ES-I3 (cell line): ENCODE measurements around the gene MAN1C1.
"Not testable (repeated sequence)": the region's sequence is repeated elsewhere in the genome, so short reads cannot be mapped to it uniquely, and the experiment has no call there.

Experiments
- H3K36me3 ChIP-seq: 2 replicates; pipeline ENCODE4 v1.6.1; 2013; ENCODE audit warnings: mild to moderate bottlenecking, low read length, control low read depth, moderate library complexity; ENCODE audit not compliant: insufficient read depth
- H3K4me1 ChIP-seq: 2 replicates; pipeline ENCODE4 v1.6.1; 2013; ENCODE audit warnings: mild to moderate bottlenecking, control low read depth, low read length; ENCODE audit not compliant: insufficient read depth
- H3K9ac ChIP-seq: 2 replicates; pipeline ENCODE4 v1.6.1; 2013; ENCODE audit warnings: low read depth, mild to moderate bottlenecking, low read length, moderate library complexity
- H3K9me3 ChIP-seq: 2 replicates; pipeline ENCODE4 v1.6.1; 2013; ENCODE audit warnings: mild to moderate bottlenecking, low read length, moderate library complexity; ENCODE audit not compliant: control insufficient read depth, insufficient read depth

Gene MAN1C1

GRCh38 chr1:25658791-25659431, 42.3 kb downstream of the MAN1C1 start:
- H3K4me1 ChIP-seq: peaks cover 15% of the 10 kb centered on the region

DNA sequence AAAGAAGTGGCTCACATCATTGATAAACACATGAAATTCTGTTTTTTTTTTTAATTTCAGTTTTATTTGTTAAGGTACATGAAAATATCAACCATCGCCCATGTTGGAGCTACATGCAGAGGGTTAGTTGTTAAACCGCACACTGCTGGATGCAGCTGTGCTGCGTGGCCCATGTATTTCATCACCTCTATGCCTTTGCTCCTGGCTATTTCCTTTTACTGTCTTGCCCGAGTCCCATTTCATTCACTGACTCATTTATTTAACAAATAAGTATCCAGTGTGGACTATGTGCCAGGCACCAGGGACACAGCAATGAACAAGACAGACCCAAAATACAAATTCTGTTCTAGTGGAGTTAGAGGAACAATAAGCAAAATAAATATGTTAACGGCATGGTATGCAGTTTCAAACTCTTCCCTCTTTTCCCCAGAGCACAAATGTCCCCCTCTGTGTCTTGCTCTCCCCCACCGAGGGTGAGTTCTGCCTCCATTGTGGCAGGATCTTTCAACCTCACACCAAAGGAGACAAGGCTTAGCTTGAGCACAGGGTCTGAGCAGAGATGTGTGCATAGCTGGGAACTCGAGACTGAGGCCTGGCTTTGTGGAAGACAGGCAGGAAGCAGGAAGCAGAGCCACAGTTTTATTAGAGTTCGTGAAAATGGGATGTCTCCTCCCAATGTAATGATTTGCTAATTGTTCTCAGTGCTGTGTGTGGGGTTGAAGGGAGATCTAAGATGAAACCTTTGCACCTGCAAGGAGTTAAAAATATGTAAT, 44.6 kb downstream of the MAN1C1 start:
- Histone ChIP-seq H3K9ac (no peak overlapping the region), H3K9me3 (no peaks in the 10 kb centered on the region), H3K4me1 (peaks cover 21% of the 10 kb centered on the region), H3K36me3 (no peaks in the 10 kb centered on the region)

More at GRCh38 chr1:25658791-25659431, 42.3 kb downstream of the MAN1C1 start:
- no peaks in the 10 kb centered on the region; the same call in 1 of the 2 replicates for H3K36me3 ChIP-seq
- no peaks in the 10 kb centered on the region for H3K9me3 ChIP-seq
- H3K9ac ChIP-seq: no peak overlapping the region

DNA sequence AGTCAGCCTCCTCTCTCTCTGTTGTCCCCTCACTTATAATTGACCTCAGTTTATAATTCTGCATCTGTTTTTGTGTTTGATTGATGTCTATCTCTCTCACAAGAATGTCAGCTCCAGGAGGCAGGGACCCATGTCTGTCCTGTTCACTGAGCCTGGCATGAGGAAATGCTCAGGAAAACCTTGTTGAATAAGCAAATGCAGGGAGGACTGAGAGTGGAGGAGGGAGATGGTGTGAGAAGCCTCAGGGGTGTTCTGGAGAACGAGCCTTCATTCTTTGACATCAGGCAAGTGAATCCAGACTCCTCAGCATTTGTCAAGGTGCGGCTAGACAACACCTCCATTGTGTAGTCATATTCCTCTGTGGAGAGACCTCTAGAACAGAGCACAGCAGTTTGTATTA, 45.5 kb downstream of the MAN1C1 start:
- peaks cover 24% of the 10 kb centered on the region for H3K4me1 ChIP-seq
- no peaks in the 10 kb centered on the region for H3K9me3 ChIP-seq
- H3K9ac ChIP-seq: no peak overlapping the region
- no peaks in the 10 kb centered on the region for H3K36me3 ChIP-seq

- peaks cover 24% of the 10 kb centered on the region for H3K4me1 ChIP-seq
- H3K9ac ChIP-seq, H3K36me3 ChIP-seq, H3K9me3 ChIP-seq: not testable (repeated sequence)
Observed at GRCh38 chr1:25662959-25663358, 46.4 kb downstream of the MAN1C1 start.

DNA sequence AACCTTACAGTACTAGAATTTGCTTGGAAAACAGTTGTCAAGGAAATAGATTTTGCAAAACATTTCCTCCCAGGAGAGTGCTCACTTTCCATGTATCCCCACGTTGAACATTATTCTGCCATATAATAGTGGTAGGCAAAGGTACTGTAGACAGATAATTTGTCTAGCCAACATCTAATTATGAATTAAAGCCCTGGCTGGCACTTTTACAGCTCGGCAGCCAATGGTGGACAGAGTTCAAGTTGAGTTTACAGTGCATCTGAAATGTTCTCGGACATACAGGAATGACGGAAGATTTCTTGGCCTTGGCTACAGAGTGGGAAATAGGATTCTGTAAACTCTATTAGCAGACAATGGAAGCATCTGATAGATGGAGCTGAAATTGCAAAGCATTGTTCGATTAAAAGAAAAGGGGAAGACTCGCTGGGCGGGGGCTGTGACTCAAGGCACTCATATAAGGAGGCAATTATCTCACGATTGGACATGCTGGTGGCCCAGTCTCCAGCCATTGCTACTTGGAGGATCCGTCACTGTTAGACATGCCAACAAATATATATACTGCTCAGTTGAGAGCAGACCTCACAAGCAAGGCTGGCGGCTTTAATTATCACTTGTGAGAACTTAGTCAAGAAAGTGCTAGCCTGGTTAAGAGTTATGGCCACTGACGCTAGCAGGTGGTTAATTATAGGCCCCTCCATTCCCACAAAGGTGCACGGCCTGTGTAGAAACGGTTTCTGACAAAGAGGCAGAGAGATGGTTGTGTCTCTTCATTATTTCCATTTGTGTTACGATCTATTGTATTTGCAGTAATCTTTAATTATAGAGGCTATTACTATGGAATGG, 48.0 kb downstream of the MAN1C1 start:
- Histone ChIP-seq H3K9me3 (no peaks in the 10 kb centered on the region), H3K4me1 (peaks cover 21% of the 10 kb centered on the region), H3K9ac (no peak overlapping the region), H3K36me3 (no peaks in the 10 kb centered on the region)

DNA sequence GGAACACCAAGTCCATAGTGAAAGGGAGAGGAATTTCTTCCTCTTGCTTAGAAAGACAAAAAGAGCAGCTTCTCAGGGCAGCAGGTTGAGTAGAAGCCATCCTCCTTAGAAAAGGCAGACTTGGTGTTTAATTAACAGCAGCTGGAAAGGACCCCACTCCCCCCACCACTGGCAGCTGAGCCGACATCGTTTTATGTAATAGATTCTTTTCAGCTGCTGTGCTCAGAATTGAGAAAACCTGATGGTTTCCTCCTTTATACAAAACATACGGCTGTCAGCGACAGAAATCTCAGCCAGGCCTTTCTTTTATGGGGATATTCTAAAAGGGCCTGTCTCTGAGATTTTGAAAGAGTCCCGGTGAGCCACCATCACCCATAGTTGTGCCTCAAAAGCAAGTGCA, 49.9 kb downstream of the MAN1C1 start:
- peaks cover 16% of the 10 kb centered on the region for H3K4me1 ChIP-seq
- H3K9ac ChIP-seq: no peak overlapping the region
- H3K9me3 ChIP-seq: no peaks in the 10 kb centered on the region

GRCh38 chr1:25668931-25669573, 52.5 kb downstream of the MAN1C1 start:
- Histone ChIP-seq H3K9ac (no peak overlapping the region), H3K4me1 (peaks cover 13% of the 10 kb centered on the region), H3K9me3 (no peaks in the 10 kb centered on the region), H3K36me3 (no peaks in the 10 kb centered on the region)

More for the DNA sequence above, 49.9 kb downstream of the MAN1C1 start:
- H3K36me3 ChIP-seq: no peaks in the 10 kb centered on the region

GRCh38 chr1:25669781-25670567, 53.4 kb downstream of the MAN1C1 start:
- H3K36me3 ChIP-seq: no peaks in the 10 kb centered on the region
- no peak overlapping the region for H3K9ac ChIP-seq
- H3K9me3 ChIP-seq: no peaks in the 10 kb centered on the region
- H3K4me1 ChIP-seq: peaks cover 20% of the 10 kb centered on the region

GRCh38 chr1:25671929-25672328, 55.3 kb downstream of the MAN1C1 start:
- H3K9ac ChIP-seq: no peak overlapping the region
- no peaks in the 10 kb centered on the region for H3K36me3 ChIP-seq

GRCh38 chr1:25672763-25673409, 56.3 kb downstream of the MAN1C1 start:
- no peaks in the 10 kb centered on the region for H3K9me3 ChIP-seq
- no peak overlapping the region for H3K9ac ChIP-seq
- no peaks in the 10 kb centered on the region for H3K36me3 ChIP-seq
- peaks cover 25% of the 10 kb centered on the region for H3K4me1 ChIP-seq

More at GRCh38 chr1:25671929-25672328, 55.3 kb downstream of the MAN1C1 start:
- H3K4me1 ChIP-seq: peaks cover 23% of the 10 kb centered on the region
- H3K9me3 ChIP-seq: no peaks in the 10 kb centered on the region

- Histone ChIP-seq H3K4me1 (peaks cover 25% of the 10 kb centered on the region), H3K36me3 (no peaks in the 10 kb centered on the region), H3K9me3 (no peaks in the 10 kb centered on the region), H3K9ac (no peak overlapping the region)
Observed at GRCh38 chr1:25673456-25673855, 56.9 kb downstream of the MAN1C1 start.

- H3K9me3 ChIP-seq: no peaks in the 10 kb centered on the region
- H3K36me3 ChIP-seq: no peaks in the 10 kb centered on the region
- H3K9ac ChIP-seq: no peak overlapping the region
- peaks cover 25% of the 10 kb centered on the region for H3K4me1 ChIP-seq
Observed at GRCh38 chr1:25673962-25674806, 57.6 kb downstream of the MAN1C1 start.

GRCh38 chr1:25674807-25675084, 58.2 kb downstream of the MAN1C1 start:
- Histone ChIP-seq H3K9me3 (no peaks in the 10 kb centered on the region), H3K36me3 (no peaks in the 10 kb centered on the region), H3K9ac (no peak overlapping the region), H3K4me1 (peaks cover 25% of the 10 kb centered on the region)
